ENCODE measurements around the gene ST3GAL5.

The ST3GAL5 gene

DNA sequence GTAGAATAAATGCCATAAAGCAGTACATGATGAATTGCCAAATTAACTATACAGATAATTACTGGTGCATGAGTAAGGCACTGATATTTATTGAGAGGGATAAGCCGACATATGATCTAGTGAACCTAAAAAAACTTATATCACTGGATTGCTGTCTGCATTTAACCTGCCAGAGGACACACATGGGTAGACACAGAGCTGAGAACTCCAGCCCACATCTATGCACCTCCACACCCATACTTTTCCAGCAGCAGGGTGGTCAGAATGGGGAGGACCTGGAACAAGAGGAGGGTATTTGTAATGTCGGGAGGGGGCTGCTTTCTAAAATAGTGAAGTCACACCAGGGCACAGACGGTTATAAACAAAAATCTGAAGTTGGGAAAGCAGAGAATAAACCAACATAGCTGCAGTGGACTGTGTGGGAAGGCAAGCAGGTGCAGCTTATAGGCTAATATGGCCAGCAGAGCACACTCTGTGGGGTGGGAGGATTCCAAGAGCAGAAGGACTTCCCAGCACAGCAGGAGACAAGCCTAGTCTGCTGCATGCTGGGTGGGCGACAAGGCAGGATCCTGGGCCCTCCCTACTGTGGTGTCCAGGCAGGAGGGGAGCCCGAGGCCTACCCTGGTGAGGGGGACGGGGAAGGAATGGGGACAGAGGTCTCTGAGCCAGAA, 17.2 kb downstream of the ST3GAL5 start:
- H3K4me2 ChIP-seq (ENCODE audit: low read length) = no peak overlapping the region
- no peaks in the 10 kb centered on the region for H3K36me3 ChIP-seq (ENCODE audit: control insufficient read depth, insufficient read depth, low read length)
- TF ChIP-seq, protein P1, sequence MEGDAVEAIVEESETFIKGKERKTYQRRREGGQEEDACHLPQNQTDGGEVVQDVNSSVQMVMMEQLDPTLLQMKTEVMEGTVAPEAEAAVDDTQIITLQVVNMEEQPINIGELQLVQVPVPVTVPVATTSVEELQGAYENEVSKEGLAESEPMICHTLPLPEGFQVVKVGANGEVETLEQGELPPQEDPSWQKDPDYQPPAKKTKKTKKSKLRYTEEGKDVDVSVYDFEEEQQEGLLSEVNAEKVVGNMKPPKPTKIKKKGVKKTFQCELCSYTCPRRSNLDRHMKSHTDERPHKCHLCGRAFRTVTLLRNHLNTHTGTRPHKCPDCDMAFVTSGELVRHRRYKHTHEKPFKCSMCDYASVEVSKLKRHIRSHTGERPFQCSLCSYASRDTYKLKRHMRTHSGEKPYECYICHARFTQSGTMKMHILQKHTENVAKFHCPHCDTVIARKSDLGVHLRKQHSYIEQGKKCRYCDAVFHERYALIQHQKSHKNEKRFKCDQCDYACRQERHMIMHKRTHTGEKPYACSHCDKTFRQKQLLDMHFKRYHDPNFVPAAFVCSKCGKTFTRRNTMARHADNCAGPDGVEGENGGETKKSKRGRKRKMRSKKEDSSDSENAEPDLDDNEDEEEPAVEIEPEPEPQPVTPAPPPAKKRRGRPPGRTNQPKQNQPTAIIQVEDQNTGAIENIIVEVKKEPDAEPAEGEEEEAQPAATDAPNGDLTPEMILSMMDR (IDR thresholded peaks at IDR 0.05) = no peak
- H3K9me3 ChIP-seq (ENCODE audit: control insufficient read depth, low read length) = no peaks in the 10 kb centered on the region
- H3K4me3 ChIP-seq (ENCODE audit: low read depth, low read length) = no peak overlapping the region
- H3K79me2 ChIP-seq = peaks cover 3% of the 10 kb centered on the region
- no peak overlapping the region for H3K27ac ChIP-seq
- H2AFZ ChIP-seq = no peak overlapping the region
- H3K4me1 ChIP-seq = no peaks in the 10 kb centered on the region
- H3K27me3 ChIP-seq (ENCODE audit: control insufficient read depth, insufficient read depth, low read length) = no peaks in the 10 kb centered on the region
- no peak overlapping the region for H3K9ac ChIP-seq

DNA sequence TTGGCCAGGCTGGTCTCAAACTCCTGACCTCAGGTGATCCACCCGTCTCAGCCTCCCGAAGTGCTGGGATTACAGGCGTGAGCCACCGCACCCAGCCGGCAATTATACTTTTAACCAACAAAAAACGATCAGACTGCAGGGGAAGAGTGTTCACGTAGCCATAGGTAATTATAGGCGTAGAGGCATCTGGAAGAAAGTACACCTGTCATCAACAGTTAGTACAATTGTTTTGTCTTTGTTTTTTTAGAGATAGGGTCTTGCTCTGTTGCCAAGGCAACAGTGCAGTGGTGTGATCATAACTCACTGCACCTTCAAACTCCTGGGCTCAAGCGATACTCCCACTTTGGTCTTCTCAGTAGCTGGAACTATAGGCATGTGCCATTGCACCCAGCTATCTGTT, 20.0 kb downstream of the ST3GAL5 start:
- peaks cover 3% of the 10 kb centered on the region for H3K79me2 ChIP-seq
- no peak overlapping the region for H3K4me3 ChIP-seq (ENCODE audit: low read depth, low read length)
- no peaks in the 10 kb centered on the region for H3K36me3 ChIP-seq (ENCODE audit: control insufficient read depth, insufficient read depth, low read length)
- TF ChIP-seq, protein P1 (IDR thresholded peaks at IDR 0.05) = no peak
- H3K4me1 ChIP-seq = no peaks in the 10 kb centered on the region
- H3K4me2 ChIP-seq (ENCODE audit: low read length) = no peak overlapping the region
- H3K9me3 ChIP-seq (ENCODE audit: control insufficient read depth, low read length) = no peaks in the 10 kb centered on the region
- H3K27ac ChIP-seq = no peak overlapping the region
- no peak overlapping the region for H2AFZ ChIP-seq
- no peak overlapping the region for H3K9ac ChIP-seq
- H3K27me3 ChIP-seq (ENCODE audit: control insufficient read depth, insufficient read depth, low read length) = no peaks in the 10 kb centered on the region

DNA sequence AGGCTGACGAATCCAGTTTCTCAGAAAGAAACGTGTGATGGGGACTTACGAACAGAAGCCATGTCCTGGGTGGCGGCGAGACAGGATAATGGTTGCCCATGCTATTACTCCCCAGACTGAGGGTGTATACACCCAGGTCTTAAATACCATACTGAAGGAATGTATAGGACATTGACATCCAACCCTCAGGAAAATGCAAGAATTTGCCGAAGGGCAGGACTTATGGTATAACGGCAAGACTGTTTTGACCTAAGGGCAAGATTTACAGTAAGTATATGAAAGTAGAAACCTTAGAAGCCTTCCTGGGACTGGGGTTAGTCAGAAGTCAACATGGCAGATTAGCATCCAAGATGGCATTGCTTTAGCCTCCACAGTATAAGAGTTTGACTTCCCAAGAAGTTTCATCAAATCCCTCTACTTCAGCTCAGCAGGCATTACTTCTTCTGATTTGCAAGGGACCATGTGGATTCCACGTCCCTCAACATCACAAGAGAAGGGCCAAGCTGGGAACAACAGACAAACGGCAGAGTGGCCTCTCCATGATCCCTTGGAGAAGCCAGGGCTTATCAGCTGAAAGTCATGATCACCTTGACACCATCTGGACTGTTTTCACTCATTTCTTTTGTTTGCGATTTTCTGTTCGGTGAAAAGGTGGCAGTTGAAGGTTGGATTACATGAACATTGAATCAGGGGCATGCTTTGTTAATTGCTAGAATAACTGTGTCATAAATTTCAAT, 21.1 kb downstream of the ST3GAL5 start:
- Histone ChIP-seq H3K9ac (no peak overlapping the region), H3K79me2 (no peaks in the 10 kb centered on the region), H3K4me1 (no peaks in the 10 kb centered on the region), H3K4me2 (ENCODE audit: low read length) (no peak overlapping the region), H3K36me3 (ENCODE audit: control insufficient read depth, insufficient read depth, low read length) (no peaks in the 10 kb centered on the region), H3K4me3 (ENCODE audit: low read depth, low read length) (no peak overlapping the region), H3K9me3 (ENCODE audit: control insufficient read depth, low read length) (no peaks in the 10 kb centered on the region), H3K27ac (no peak overlapping the region), H2AFZ (no peak overlapping the region), H3K27me3 (ENCODE audit: control insufficient read depth, insufficient read depth, low read length) (no peaks in the 10 kb centered on the region)
- TF ChIP-seq, protein P1 (IDR thresholded peaks at IDR 0.05) = no peak

DNA sequence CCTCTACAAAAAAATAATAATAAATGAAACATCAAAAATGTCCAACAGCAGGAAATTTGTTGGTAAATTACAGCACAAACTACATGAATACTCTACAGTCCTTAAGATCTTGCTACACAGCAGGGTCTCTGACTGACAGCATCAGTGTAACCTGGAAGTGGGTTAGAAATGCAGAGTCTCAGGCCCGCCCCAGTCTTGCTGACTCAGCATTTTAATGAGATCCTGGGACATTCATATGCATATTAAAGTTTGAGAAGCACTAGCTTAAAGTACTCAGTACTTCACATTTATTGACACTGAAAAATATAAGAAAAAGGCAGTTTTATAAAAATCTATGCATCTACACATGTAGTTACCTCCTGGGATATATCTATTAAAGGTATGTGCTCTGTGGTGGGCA, 21.7 kb downstream of the ST3GAL5 start:
- Histone ChIP-seq H3K4me2 (ENCODE audit: low read length) (no peak overlapping the region), H3K79me2 (no peaks in the 10 kb centered on the region)
- TF ChIP-seq, protein P1 (IDR thresholded peaks at IDR 0.05) = no peak

More for the DNA sequence above, 21.7 kb downstream of the ST3GAL5 start:
- no peaks in the 10 kb centered on the region for H3K36me3 ChIP-seq (ENCODE audit: control insufficient read depth, insufficient read depth, low read length)
- H3K27me3 ChIP-seq (ENCODE audit: control insufficient read depth, insufficient read depth, low read length) = no peaks in the 10 kb centered on the region
- no peak overlapping the region for H3K4me3 ChIP-seq (ENCODE audit: low read depth, low read length)
- H3K9me3 ChIP-seq (ENCODE audit: control insufficient read depth, low read length) = no peaks in the 10 kb centered on the region
- H3K9ac ChIP-seq = no peak overlapping the region
- H3K4me1 ChIP-seq = no peaks in the 10 kb centered on the region
- no peak overlapping the region for H2AFZ ChIP-seq
- no peak overlapping the region for H3K27ac ChIP-seq
